ENCODE data around the gene JMY.
"Not testable (repeated sequence)": the region's sequence is repeated elsewhere in the genome, so short reads cannot be mapped to it uniquely, and the experiment has no call there.

Gene JMY

DNA sequence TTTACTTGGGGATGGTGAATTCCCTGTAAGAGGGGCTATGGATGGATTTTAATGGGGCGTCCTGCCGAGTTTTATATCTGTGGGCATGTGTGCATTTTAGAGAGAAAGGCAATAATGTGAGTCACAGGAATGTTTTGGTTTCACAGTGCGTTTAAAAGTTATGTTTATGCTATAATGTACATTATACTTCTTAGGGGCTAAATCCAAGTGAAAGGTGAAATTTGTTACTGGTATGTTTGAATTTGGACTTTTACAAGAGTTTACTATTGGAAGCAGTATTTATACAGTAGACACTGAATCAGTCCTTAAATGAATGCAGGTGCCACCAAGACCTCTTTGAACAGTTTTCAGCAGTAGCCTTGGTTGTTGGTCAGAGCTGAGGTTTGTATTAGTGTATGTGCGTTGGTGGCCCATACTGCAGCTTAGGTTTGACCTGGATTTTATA, 5.6 kb downstream of the JMY start:
- TF ChIP-seq TARDBP (IDR thresholded peaks at IDR 0.05) (no peak), CTBP1 (IDR thresholded peaks at IDR 0.05; ENCODE audit: borderline replicate concordance) (peak; percentile 66)
- DNase-seq (ENCODE audit: extremely low spot score) = no peak
- CTCF ChIA-PET = no interaction called here
- POLR2A ChIA-PET = no interaction called here

DNA sequence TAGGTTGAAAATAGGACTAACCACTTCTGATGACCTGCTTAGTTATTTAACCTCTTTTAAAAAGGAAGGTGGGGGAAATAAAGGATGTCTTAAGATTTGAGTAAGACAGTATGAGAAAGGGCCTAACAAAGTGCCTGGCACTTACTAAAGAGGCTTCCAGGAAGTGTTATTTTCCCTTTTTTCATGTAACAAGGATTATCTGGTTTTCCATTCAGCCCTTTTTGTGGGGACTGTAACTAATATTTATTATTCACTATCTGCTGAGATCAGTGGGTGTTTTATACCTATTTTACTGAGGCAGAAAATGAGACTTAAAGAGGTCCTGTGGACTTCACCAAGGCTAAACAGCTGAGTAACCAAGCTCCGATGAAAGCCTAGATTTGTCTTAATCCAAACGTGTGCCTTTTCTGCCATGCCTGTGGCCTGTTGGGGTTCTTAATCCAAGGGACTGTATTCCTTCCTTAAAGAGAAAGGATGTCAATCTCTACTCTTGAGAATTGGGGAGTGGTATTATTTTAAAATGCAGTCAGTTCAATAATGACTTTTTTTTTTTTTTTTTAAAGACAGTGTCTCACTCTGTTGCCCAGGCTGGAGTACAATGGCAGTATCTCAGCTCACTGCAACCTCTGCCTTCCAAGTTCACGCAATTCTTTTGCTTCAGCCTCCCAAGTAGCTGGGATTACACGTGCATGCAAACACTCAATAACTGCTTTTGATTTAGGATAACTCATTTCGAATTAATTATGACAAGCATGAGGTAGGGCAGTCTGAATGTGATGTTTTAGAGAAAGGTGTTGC, 6.5 kb downstream of the JMY start:
- TF ChIP-seq ZNF384 (IDR thresholded peaks at IDR 0.05) = peak; percentile 28; the same call in 1 of the 2 replicates
- TF ChIP-seq L3MBTL2 (conservative IDR thresholded peaks at IDR 0.05) = no peak
- POLR2A ChIA-PET = no interaction called here
- DNase-seq (ENCODE audit: extremely low spot score) = no peak
- CTCF ChIA-PET = interaction anchor here (1.0 kb wide), 1 partner anchor 11 kb away, joined by 4 read pairs; no protein-coding TSS in a partner anchor

DNA sequence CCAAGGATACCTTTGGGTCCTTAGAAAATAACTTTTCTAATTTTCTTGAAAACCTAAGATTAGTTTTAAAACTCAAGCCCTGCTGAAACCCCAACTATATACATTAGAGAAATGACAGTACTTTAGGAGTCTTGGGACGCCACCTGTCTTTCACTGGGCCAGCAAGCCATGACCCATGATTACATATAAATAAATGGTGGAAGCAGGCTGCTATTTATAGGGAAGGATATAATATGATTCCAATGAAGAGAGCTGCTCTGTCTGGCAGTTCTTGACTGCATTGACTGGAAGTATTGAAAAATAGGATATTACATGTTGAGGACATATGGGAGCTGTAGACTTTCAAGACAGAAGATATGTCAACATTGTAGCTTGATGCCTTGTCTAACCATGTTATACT, 7.3 kb downstream of the JMY start:
- CTCF ChIA-PET = interaction anchor here (1.0 kb wide), 1 partner anchor 10 kb away, joined by 4 read pairs; no protein-coding TSS in a partner anchor
- POLR2A ChIA-PET = interaction anchor here (0.6 kb wide), 1 partner anchor 370 kb away, joined by 3 read pairs; no protein-coding TSS in a partner anchor
- DNase-seq (ENCODE audit: extremely low spot score) = no peak
- TF ChIP-seq HDGF (IDR thresholded peaks at IDR 0.05; ENCODE audit: borderline replicate concordance) = no peak
- TF ChIP-seq ZNF384 (IDR thresholded peaks at IDR 0.05) = no peak
- TF ChIP-seq CTBP1 (IDR thresholded peaks at IDR 0.05; ENCODE audit: borderline replicate concordance) = no peak
- TF ChIP-seq SP1 (IDR thresholded peaks at IDR 0.05) = no peak
- TF ChIP-seq, protein P1, sequence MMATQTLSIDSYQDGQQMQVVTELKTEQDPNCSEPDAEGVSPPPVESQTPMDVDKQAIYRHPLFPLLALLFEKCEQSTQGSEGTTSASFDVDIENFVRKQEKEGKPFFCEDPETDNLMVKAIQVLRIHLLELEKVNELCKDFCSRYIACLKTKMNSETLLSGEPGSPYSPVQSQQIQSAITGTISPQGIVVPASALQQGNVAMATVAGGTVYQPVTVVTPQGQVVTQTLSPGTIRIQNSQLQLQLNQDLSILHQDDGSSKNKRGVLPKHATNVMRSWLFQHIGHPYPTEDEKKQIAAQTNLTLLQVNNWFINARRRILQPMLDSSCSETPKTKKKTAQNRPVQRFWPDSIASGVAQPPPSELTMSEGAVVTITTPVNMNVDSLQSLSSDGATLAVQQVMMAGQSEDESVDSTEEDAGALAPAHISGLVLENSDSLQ (IDR thresholded peaks at IDR 0.05) = no peak
- no peak for TF ChIP-seq TARDBP (IDR thresholded peaks at IDR 0.05)
- no peak for TF ChIP-seq SUZ12 (IDR thresholded peaks at IDR 0.05)
- no peak for TF ChIP-seq ARNT (IDR thresholded peaks at IDR 0.05)
- no peak for TF ChIP-seq BHLHE40 (IDR thresholded peaks at IDR 0.05; ENCODE audit: borderline replicate concordance)
- TF ChIP-seq FOXA1 (IDR thresholded peaks at IDR 0.05) = no peak
- no peak for TF ChIP-seq FOXK2 (IDR thresholded peaks at IDR 0.05)
- no peak for TF ChIP-seq LEF1 (IDR thresholded peaks at IDR 0.05; ENCODE audit: borderline replicate concordance)
- no peak for TF ChIP-seq NFRKB (IDR thresholded peaks at IDR 0.05)
- no peak for TF ChIP-seq FOXM1 (IDR thresholded peaks at IDR 0.05; ENCODE audit: borderline replicate concordance)
- TF ChIP-seq ELF4 (IDR thresholded peaks at IDR 0.05) = no peak
- TF ChIP-seq L3MBTL2 (conservative IDR thresholded peaks at IDR 0.05) = no peak

DNA sequence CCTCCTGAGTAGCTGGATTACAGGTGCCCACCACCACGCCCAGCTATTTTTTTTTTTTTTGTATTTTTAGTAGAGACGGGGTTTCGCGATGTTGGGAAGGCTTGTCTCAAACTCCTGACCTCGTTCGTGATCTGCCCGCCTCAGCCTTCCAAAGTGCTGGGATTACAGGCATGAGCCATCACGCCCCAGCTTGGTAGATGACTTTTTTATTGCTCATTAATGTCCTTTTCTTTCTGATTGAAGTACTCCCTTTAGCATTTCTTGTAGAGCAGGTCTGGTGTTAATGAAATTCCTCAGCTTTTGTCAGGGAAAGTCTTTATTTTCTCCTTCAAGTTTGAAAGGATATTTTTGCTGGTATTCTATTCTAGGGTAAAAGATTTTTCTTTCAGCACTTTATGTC, 18.1 kb downstream of the JMY start:
- DNase-seq (ENCODE audit: extremely low spot score); CTCF ChIA-PET: not testable (repeated sequence)
- POLR2A ChIA-PET = interaction anchor here (0.7 to 0.8 kb wide), 2 partner anchors 18 to 162 kb away, joined by 3 read pairs; no protein-coding TSS in a partner anchor

DNA sequence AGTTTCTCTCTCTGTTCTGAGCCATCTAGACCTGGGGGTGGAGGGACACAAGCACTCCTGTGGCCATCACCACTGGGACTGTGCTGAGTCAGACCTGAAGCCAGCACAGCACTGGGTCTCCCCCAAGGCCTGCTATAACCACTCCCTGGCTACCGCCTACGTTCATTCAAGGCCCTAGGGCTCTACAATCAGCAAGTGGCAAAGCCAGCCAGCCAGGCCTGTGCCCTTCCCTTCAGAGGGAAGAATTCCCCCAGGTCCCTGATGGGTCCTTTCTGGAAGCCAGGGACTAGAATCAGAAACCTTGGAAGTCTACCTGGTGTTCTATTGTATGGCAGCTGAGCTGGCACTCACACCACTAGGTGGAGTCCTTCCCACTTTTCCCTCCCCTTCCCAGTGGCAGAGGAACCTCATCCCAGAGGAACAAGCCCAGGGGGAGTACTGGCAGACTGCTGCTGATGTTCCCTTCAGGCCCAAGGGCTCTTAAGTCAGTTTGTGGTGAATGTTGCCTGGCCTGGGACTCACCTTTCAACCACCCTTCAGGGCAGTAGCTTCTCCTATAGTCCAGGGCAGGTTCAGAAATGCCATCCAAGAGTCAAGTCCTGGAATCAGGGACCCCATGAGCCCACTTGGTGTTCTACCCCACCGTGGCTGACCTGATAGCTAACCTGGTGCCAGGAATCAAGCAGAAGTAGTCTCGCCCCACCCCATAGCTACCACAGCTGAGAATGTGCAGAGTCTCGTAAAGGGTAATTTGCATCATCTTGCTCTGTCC, 20.0 kb downstream of the JMY start:
- TF ChIP-seq HDGF (IDR thresholded peaks at IDR 0.05; ENCODE audit: borderline replicate concordance) (no peak), ZNF384 (IDR thresholded peaks at IDR 0.05) (no peak), CTBP1 (IDR thresholded peaks at IDR 0.05; ENCODE audit: borderline replicate concordance) (no peak), SUZ12 (IDR thresholded peaks at IDR 0.05) (no peak), FOXK2 (IDR thresholded peaks at IDR 0.05) (no peak), SP1 (IDR thresholded peaks at IDR 0.05) (no peak), ARNT (IDR thresholded peaks at IDR 0.05) (no peak), L3MBTL2 (conservative IDR thresholded peaks at IDR 0.05) (no peak), LEF1 (IDR thresholded peaks at IDR 0.05; ENCODE audit: borderline replicate concordance) (no peak), FOXA1 (IDR thresholded peaks at IDR 0.05) (no peak), ELF4 (IDR thresholded peaks at IDR 0.05) (no peak), TARDBP (IDR thresholded peaks at IDR 0.05) (no peak)
- DNase-seq (ENCODE audit: extremely low spot score) = peak; percentile 58
- CTCF ChIA-PET = interaction anchor here (0.5 to 1.7 kb wide), 3 partner anchors 14 to 68 kb away, joined by 3 read pairs; no protein-coding TSS in a partner anchor
- POLR2A ChIA-PET = no interaction called here

DNA sequence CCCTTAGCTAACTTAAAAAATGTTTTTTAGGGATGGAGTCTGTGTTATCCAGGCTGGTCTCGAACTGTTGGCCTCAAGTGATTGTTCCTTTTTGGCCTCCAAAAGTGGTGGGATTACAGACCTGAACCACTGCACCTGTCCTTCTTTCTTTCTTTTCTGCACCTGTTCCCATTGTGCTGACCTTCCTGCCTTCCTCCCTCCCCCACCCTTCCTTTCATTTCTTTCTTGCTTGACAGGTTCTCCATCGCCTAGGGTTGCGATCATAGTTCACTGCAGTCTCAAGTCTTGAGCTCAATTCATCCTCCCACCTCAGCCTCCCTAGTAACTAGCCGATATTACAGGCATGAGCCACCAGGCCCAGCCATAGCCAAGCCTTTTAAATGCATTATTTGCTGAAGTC, 20.6 kb downstream of the JMY start:
- ChIA-PET POLR2A (no interaction called here), CTCF (interaction anchor here (0.7 to 1.7 kb wide), 3 partner anchors 13 to 197 kb away, joined by 3 read pairs; no protein-coding TSS in a partner anchor)
- DNase-seq (ENCODE audit: extremely low spot score) = no peak
- TF ChIP-seq HDGF (IDR thresholded peaks at IDR 0.05; ENCODE audit: borderline replicate concordance) (no peak), SP1 (IDR thresholded peaks at IDR 0.05) (no peak), NFRKB (IDR thresholded peaks at IDR 0.05) (no peak), TARDBP (IDR thresholded peaks at IDR 0.05) (no peak), SUZ12 (IDR thresholded peaks at IDR 0.05) (no peak), ZNF384 (IDR thresholded peaks at IDR 0.05) (no peak), FOXK2 (IDR thresholded peaks at IDR 0.05) (no peak)

DNA sequence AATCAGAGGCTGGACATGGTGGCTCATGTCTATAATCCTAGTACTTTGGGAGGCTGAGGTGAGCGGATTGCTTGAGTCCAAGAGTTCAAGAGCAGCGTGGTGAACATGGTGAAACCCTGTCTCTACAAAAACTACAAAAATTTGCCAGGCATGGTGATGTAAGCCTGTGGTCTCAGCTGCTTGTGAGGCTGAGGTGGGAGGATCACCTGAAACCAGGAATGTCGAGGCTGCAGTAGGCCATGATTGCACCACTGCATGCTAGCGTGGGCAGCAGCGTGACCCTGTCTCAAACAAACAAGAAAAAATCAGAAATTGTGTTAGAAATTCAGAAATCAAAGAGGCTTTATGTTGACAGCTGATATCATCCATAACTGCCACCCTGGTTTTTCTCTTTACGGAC, 21.4 kb downstream of the JMY start:
- POLR2A ChIA-PET = no interaction called here
- no peak for TF ChIP-seq ELF4 (IDR thresholded peaks at IDR 0.05)
- TF ChIP-seq FOXA1 (IDR thresholded peaks at IDR 0.05) = no peak
- CTCF ChIA-PET = interaction anchor here (0.7 to 1.7 kb wide), 2 partner anchors 12 to 196 kb away, joined by 3 read pairs; no protein-coding TSS in a partner anchor

DNA sequence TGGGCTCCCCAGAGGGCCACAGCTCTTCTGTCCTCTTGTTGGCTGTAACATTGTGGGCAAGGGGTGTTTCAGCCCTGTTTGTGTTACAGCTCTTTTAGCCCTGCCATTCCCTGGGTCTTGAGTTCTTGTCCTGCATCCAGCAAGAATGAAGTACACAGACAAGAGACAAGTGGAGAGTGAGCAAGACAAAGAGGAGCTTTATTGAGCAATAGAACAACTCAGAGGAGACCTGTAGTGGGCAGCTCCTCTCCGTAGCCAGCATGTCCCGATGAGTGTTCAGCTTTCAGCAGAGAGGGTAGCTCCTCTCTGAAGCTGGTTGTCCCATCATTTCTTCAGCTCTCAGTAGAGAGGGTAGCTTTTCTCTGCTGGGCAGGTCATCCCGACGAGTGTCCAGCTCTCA, 22.9 kb downstream of the JMY start:
- no peak for DNase-seq (ENCODE audit: extremely low spot score)
- ChIA-PET CTCF (no interaction called here), POLR2A (interaction anchor here (0.8 kb wide), 1 partner anchor 255 kb away, joined by 3 read pairs; the partner anchor contains the start of gene HOMER1)
- TF ChIP-seq LEF1 (IDR thresholded peaks at IDR 0.05; ENCODE audit: borderline replicate concordance) = no peak
- TF ChIP-seq BHLHE40 (IDR thresholded peaks at IDR 0.05; ENCODE audit: borderline replicate concordance) = no peak
- no peak for TF ChIP-seq SUZ12 (IDR thresholded peaks at IDR 0.05)
- no peak for TF ChIP-seq FOXA1 (IDR thresholded peaks at IDR 0.05)
- TF ChIP-seq ARNT (IDR thresholded peaks at IDR 0.05) = no peak
- no peak for TF ChIP-seq TARDBP (IDR thresholded peaks at IDR 0.05)
- TF ChIP-seq NFRKB (IDR thresholded peaks at IDR 0.05) = no peak
- no peak for TF ChIP-seq FOXK2 (IDR thresholded peaks at IDR 0.05)
- TF ChIP-seq, protein P1 (IDR thresholded peaks at IDR 0.05) = no peak
- no peak for TF ChIP-seq CTBP1 (IDR thresholded peaks at IDR 0.05; ENCODE audit: borderline replicate concordance)
- TF ChIP-seq L3MBTL2 (conservative IDR thresholded peaks at IDR 0.05) = no peak
- TF ChIP-seq SP1 (IDR thresholded peaks at IDR 0.05) = no peak
- TF ChIP-seq ZNF384 (IDR thresholded peaks at IDR 0.05) = no peak

More for the DNA sequence above, 21.4 kb downstream of the JMY start:
- DNase-seq (ENCODE audit: extremely low spot score) = no peak
